Tibial nerve (tissue), 4 donors: ENCODE data around the gene ZBTB40.

ENCODE experiments used
- CTCF ChIP-seq, 5 experiments: fragments of 200-600 bp in 3 of 5; fragments of 450-650 bp in 2 of 5; sonication (generic) in 3 of 5; IDR thresholded peaks; one replicate each; pipeline ENCODE4 v1.5.1; 2016 to 2019; ENCODE audit warnings: antibody characterized with exemption in 5 of 5, mild to moderate bottlenecking in 3 of 5, moderate library complexity in 2 of 5
- EP300 ChIP-seq, 2 donors: sonication (generic); formaldehyde crosslinking; IDR thresholded peaks; one replicate each; pipeline ENCODE4 v1.6.1; 2017; ENCODE audit warnings: antibody characterized with exemption in 2 of 2, mild to moderate bottlenecking in 1 of 2
- POLR2A ChIP-seq, 2 donors: fragments of 450-650 bp; IDR thresholded peaks; one replicate each; pipeline ENCODE4 v1.6.1; 2017; ENCODE audit warnings: antibody characterized with exemption in 2 of 2, mild to moderate bottlenecking in 2 of 2, moderate library complexity in 2 of 2

GRCh38 chr1:22569269-22569668 is 117.6 kb downstream of the ZBTB40 start:
- TF ChIP-seq POLR2A (IDR thresholded peaks at IDR 0.05) (no peak), CTCF (IDR thresholded peaks at IDR 0.05) (no peak), EP300 (IDR thresholded peaks at IDR 0.05) (no peak)
